HCT116 (cell line): ENCODE data around the gene PVR. TPM values are rescaled to one million over a fixed set of nuclear protein-coding genes. Genes with fewer than 3 reads are reported as not detected.

Experiments used
- ATAC-seq: fragments of 200-7000 bp; cut with Tn5 transposase; 2 replicates; pipeline ENCODE4 v1.9.1; 2020; ENCODE audit warnings: mild to moderate bottlenecking, moderate library complexity
- BruUV-seq: library from RNA; stranded (reverse); fragments of 400-500 nt; replicated peaks from 2 replicates; lab custom pipeline; 2021; lab: Mats Ljungman, UMichigan
- CTCF ChIA-PET: fragments of 300-600 bp; sonication (Branson Sonifier 250); formaldehyde crosslinking; loops from one replicate; lab custom pipeline; 2021; ENCODE audit warnings: antibody characterized with exemption; lab: Charles Lee
- POLR2A ChIA-PET: fragments of 300-600, 350-600 bp; sonication (Branson Sonifier 250); formaldehyde crosslinking; loops from one replicate; lab custom pipeline; 2021; ENCODE audit warnings: antibody characterized with exemption; lab: Charles Lee
- RAD21 ChIA-PET, 2 experiments: fragments of 300-600 bp; sonication (Branson Sonifier 250); formaldehyde crosslinking; loops; one replicate each; lab custom pipeline; 2023; ENCODE audit warnings: low total read pairs in 2 of 2; ENCODE audit not compliant: uncharacterized antibody in 2 of 2, unreplicated experiment in 2 of 2, low non-redundant PET in 1 of 2; lab: Charles Lee
- DNase-seq: peaks from one replicate; pipeline ENCODE4 v3.0.0-alpha.2; 2010; ENCODE audit warnings: low read depth, low spot score
- H2AFZ ChIP-seq: fragments of 200-600 bp; shearing (Covaris generic), sonication (generic); 2 replicates; pipeline ENCODE4 v1.6.1; 2017; ENCODE audit warnings: low read depth, mixed run types, mixed read lengths, antibody characterized with exemption, low read length; ENCODE audit not compliant: poor library complexity, severe bottlenecking
- H3K27ac ChIP-seq: 2 replicates; pipeline ENCODE4 v1.5.1; 2012; ENCODE audit warnings: low read depth, low read length
- H3K27me3 ChIP-seq: fragments of 200-600 bp; sonication (generic); 2 replicates; pipeline ENCODE4 v1.6.1; 2016; ENCODE audit warnings: mixed run types, low read length, mixed read lengths; ENCODE audit not compliant: insufficient read depth
- H3K36me3 ChIP-seq, 2 experiments: fragments of 200-500 bp in 1 of 2; fragments of 200-600 bp in 1 of 2; sonication (Bioruptor generic) in 1 of 2; sonication (generic) in 1 of 2; 2 replicates each; pipeline versions ENCODE4 v1.5.1 to v1.6.1; 2014 to 2016; ENCODE audit warnings: low read length in 2 of 2, inconsistent platforms in 1 of 2, mixed read lengths in 1 of 2, mixed run types in 1 of 2; ENCODE audit not compliant: insufficient read depth in 2 of 2, control insufficient read depth in 1 of 2
- H3K4me1 ChIP-seq, 2 experiments: fragments of 200-600 bp in 1 of 2; sonication (generic) in 1 of 2; 2 replicates each; pipeline versions ENCODE4 v1.5.1 to v1.6.1; 2012 to 2017; ENCODE audit warnings: low read length in 2 of 2, inconsistent platforms in 1 of 2, mild to moderate bottlenecking in 1 of 2, mixed read lengths in 1 of 2, mixed run types in 1 of 2, moderate library complexity in 1 of 2; ENCODE audit not compliant: insufficient read depth in 2 of 2, control insufficient read depth in 1 of 2
- H3K4me2 ChIP-seq: fragments of 200-600 bp; sonication (generic); 2 replicates; pipeline ENCODE4 v1.6.1; 2017; ENCODE audit warnings: mixed run types, low read length, mixed read lengths
- H3K4me3 ChIP-seq, 2 experiments: fragments of 200-600 bp in 1 of 2; sonication (generic) in 1 of 2; replicated peaks in 1 of 2; 2 replicates each; pipeline ENCODE4 v1.5.1; 2011 to 2016; ENCODE audit warnings: low read length in 2 of 2, control low read depth in 1 of 2, low read depth in 1 of 2, mild to moderate bottlenecking in 1 of 2, mixed read lengths in 1 of 2, mixed run types in 1 of 2
- H3K79me2 ChIP-seq: fragments of 200-600 bp; sonication (generic); 2 replicates; pipeline ENCODE4 v1.6.1; 2017; ENCODE audit warnings: mild to moderate bottlenecking, mixed run types, low read length, moderate library complexity, mixed read lengths; ENCODE audit not compliant: insufficient read depth
- H3K9ac ChIP-seq: fragments of 200-600 bp; sonication (generic); 2 replicates; pipeline ENCODE4 v1.6.1; 2016; ENCODE audit warnings: low read length, mixed read lengths
- H3K9me2 ChIP-seq: fragments of 200-600 bp; sonication (generic), shearing (Covaris generic); 2 replicates; pipeline ENCODE4 v1.6.1; 2017; ENCODE audit warnings: mixed run types, mild to moderate bottlenecking, moderate library complexity; ENCODE audit not compliant: insufficient read depth
- H3K9me3 ChIP-seq, 2 experiments: fragments of 200-500 bp in 1 of 2; fragments of 200-600 bp in 1 of 2; sonication (Bioruptor generic) in 1 of 2; sonication (generic) in 1 of 2; 2 replicates each; pipeline ENCODE4 v1.6.1; 2014 to 2017; ENCODE audit warnings: low read length in 2 of 2, mixed read lengths in 2 of 2, inconsistent platforms in 1 of 2, low read depth in 1 of 2, mild to moderate bottlenecking in 1 of 2, mixed run types in 1 of 2, moderate library complexity in 1 of 2; ENCODE audit not compliant: control insufficient read depth in 1 of 2, insufficient read depth in 1 of 2
- H4K20me1 ChIP-seq: fragments of 200-600 bp; sonication (generic), shearing (Covaris generic); 2 replicates; pipeline ENCODE4 v1.6.1; 2017; ENCODE audit warnings: mixed run types, mild to moderate bottlenecking, moderate library complexity; ENCODE audit not compliant: insufficient read depth
- ATF3 ChIP-seq: IDR thresholded peaks from 2 replicates; pipeline ENCODE4 v1.6.1; 2012
- CBX3 ChIP-seq: IDR thresholded peaks from 2 replicates; pipeline ENCODE4 v1.6.1; 2012; ENCODE audit warnings: low read depth
- CEBPB ChIP-seq: IDR thresholded peaks from 2 replicates; pipeline ENCODE4 v1.6.1; 2012; ENCODE audit warnings: low read depth
- CTCF ChIP-seq, 3 experiments: fragments of 200-600 bp in 1 of 3; sonication (generic) in 1 of 3; IDR thresholded peaks in 2 of 3; conservative IDR thresholded peaks in 1 of 3; 2 replicates each; pipeline ENCODE4 v1.5.1; 2012 to 2017; ENCODE audit warnings: low read depth in 2 of 3, low read length in 2 of 3, antibody characterized with exemption in 1 of 3, borderline replicate concordance in 1 of 3, control low read depth in 1 of 3, mild to moderate bottlenecking in 1 of 3, mixed read lengths in 1 of 3, mixed run types in 1 of 3, moderate library complexity in 1 of 3; ENCODE audit not compliant: insufficient read depth in 1 of 3
- EGR1 ChIP-seq: IDR thresholded peaks from 2 replicates; pipeline ENCODE4 v1.6.1; 2012; ENCODE audit warnings: low read depth
- ELF1 ChIP-seq: IDR thresholded peaks from 2 replicates; pipeline ENCODE4 v1.6.1; 2012; ENCODE audit warnings: low read depth, borderline replicate concordance
- FOSL1 ChIP-seq: IDR thresholded peaks from 2 replicates; pipeline ENCODE4 v1.6.1; 2012; ENCODE audit warnings: low read depth
- JUND ChIP-seq: IDR thresholded peaks from 2 replicates; pipeline ENCODE4 v1.6.1; 2012
- MAX ChIP-seq: IDR thresholded peaks from 2 replicates; pipeline ENCODE4 v1.6.1; 2012
- POLR2A ChIP-seq: IDR thresholded peaks from 2 replicates; pipeline ENCODE4 v1.7.0; 2011; ENCODE audit warnings: borderline replicate concordance; ENCODE audit not compliant: insufficient read depth, insufficient read length; ENCODE audit errors: extremely low read depth
- RAD21 ChIP-seq: IDR thresholded peaks from 2 replicates; pipeline ENCODE4 v1.6.1; 2012; ENCODE audit warnings: low read depth, mild to moderate bottlenecking
- REST ChIP-seq: IDR thresholded peaks from 2 replicates; pipeline ENCODE4 v1.6.1; 2012; ENCODE audit warnings: low read depth
- SIN3A ChIP-seq: IDR thresholded peaks from 2 replicates; pipeline ENCODE4 v1.6.1; 2012; ENCODE audit warnings: low read depth
- SP1 ChIP-seq: IDR thresholded peaks from 2 replicates; pipeline ENCODE4 v1.6.1; 2012; ENCODE audit warnings: low read depth
- SRF ChIP-seq: IDR thresholded peaks from 2 replicates; pipeline ENCODE4 v1.6.1; 2012; ENCODE audit warnings: low read depth
- TCF7L2 ChIP-seq: IDR thresholded peaks from 2 replicates; pipeline ENCODE4 v1.7.0; 2011; ENCODE audit warnings: borderline replicate concordance, inconsistent platforms; ENCODE audit not compliant: insufficient read depth, insufficient read length; ENCODE audit errors: extremely low read depth
- YY1 ChIP-seq: IDR thresholded peaks from 2 replicates; pipeline ENCODE4 v1.6.1; 2011; ENCODE audit warnings: low read length, low read depth, moderate library complexity, mild to moderate bottlenecking; ENCODE audit not compliant: insufficient replicate concordance; ENCODE audit errors: extremely low read depth
- ZBTB33 ChIP-seq: IDR thresholded peaks from 2 replicates; pipeline ENCODE4 v1.6.1; 2011; ENCODE audit warnings: mild to moderate bottlenecking, low read length, moderate library complexity; ENCODE audit not compliant: insufficient replicate concordance; ENCODE audit errors: extremely low read depth
- ZNF274 ChIP-seq: fragments of 200-500 bp; sonication (Bioruptor generic); IDR thresholded peaks from 2 replicates; pipeline ENCODE4 v1.6.1; 2014; ENCODE audit warnings: mild to moderate bottlenecking, low read depth, low read length, inconsistent platforms
- intact Hi-C: fragments of 100-400 bp; cut with micrococcal nuclease; formaldehyde crosslinking; loops from 2 replicates; pipeline ENCODE4 v1.10.0; 2022
- total RNA-seq: library from RNA; stranded (reverse); gene quantifications from one replicate; pipeline ENCODE4 v1.2.1, GENCODE V29; 2021; ENCODE audit not compliant: unreplicated experiment

PVR gene
- total RNA-seq, 1 experiment from 2014 or later = 62.0 TPM

- intact Hi-C loops = no loop called here
- H3K9me2 ChIP-seq = no peaks in the 10 kb centered on the region
- no peak overlapping the region for H3K9ac ChIP-seq
- POLR2A ChIA-PET = no interaction called here
- no peaks in the 10 kb centered on the region for H4K20me1 ChIP-seq
- TF ChIP-seq REST (no peak), TCF7L2 (no peak), ZBTB33 (no peak), CBX3 (no peak), RAD21 (no peak), SP1 (no peak), ATF3 (no peak), JUND (no peak), SIN3A (no peak), MAX (no peak), YY1 (no peak), SRF (no peak), CTCF (IDR thresholded peaks at IDR 0.05 in 2 of 3, conservative IDR thresholded peaks at IDR 0.05 in 1 of 3; ENCODE audit: borderline replicate concordance in 1 of 3, insufficient read depth in 1 of 3, low read depth in 2 of 3, low read length in 2 of 3) (no peak), ZNF274 (no peak), CEBPB (no peak), EGR1 (no peak), ELF1 (no peak), FOSL1 (no peak), POLR2A (no peak)
- TF ChIP-seq, all 23 proteins: peak for 0
- no peak overlapping the region for H3K4me2 ChIP-seq
- no peaks in the 10 kb centered on the region for H3K27me3 ChIP-seq
- no peak for DNase-seq
- H2AFZ ChIP-seq = no peak overlapping the region
- BruUV-seq = no TSS peak
- H3K9me3 ChIP-seq = no peaks in the 10 kb centered on the region
- no peaks in the 10 kb centered on the region for H3K36me3 ChIP-seq
- H3K27ac ChIP-seq = no peak overlapping the region
- RAD21 ChIA-PET = no interaction called here
- H3K4me3 ChIP-seq = no peak overlapping the region
- H3K4me1 ChIP-seq = no peaks in the 10 kb centered on the region
- ATAC-seq = no peak
- CTCF ChIA-PET = no interaction called here
- no peaks in the 10 kb centered on the region for H3K79me2 ChIP-seq
These were observed 63.0 kb downstream of the PVR start for GRCh38 chr19:44706506-44707236.
